Pericardium fibroblast (primary cell): ENCODE data around the gene CASP4. TPM values are rescaled to one million over a fixed set of nuclear protein-coding genes. Genes with fewer than 3 reads are reported as not detected.

Source experiments
- total RNA-seq: library from RNA; depleted of rRNA; stranded (reverse); fragments of >200 nt; gene quantifications from 2 replicates; pipeline ENCODE4 v1.2.3, GENCODE V29; 2015

Gene CASP4
- total RNA-seq: 107 and 126 TPM in 2 replicates

DNA sequence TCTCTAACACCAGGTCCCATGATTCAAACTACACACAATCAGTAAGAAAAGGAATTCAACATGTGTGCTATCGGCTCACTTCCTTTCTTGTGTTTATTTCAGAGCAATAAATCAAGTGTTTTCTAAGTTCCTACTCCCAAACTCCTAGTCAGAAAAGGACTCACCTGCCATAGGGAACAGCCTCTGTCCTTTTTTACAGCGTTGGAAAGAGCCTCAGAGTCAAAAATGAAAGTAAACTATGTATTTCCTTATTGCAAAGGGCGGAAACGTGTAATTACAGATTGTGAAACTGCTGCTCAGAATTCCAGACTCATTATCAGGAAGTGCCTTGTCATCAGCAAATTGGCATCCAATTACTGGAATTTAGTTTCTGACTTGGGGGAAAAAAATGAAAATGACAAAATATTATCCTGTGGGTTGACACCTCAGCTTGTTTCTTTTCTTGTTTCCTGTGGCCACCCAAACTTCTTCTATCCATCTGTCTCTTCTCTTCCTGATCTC lies at the start of gene CASP4:
Gene CASP4, minus strand, starts transcription at position 220 of the 501 bp plus-strand sequence. Its CDS starts 49 bp downstream, at position 171.

DNA sequence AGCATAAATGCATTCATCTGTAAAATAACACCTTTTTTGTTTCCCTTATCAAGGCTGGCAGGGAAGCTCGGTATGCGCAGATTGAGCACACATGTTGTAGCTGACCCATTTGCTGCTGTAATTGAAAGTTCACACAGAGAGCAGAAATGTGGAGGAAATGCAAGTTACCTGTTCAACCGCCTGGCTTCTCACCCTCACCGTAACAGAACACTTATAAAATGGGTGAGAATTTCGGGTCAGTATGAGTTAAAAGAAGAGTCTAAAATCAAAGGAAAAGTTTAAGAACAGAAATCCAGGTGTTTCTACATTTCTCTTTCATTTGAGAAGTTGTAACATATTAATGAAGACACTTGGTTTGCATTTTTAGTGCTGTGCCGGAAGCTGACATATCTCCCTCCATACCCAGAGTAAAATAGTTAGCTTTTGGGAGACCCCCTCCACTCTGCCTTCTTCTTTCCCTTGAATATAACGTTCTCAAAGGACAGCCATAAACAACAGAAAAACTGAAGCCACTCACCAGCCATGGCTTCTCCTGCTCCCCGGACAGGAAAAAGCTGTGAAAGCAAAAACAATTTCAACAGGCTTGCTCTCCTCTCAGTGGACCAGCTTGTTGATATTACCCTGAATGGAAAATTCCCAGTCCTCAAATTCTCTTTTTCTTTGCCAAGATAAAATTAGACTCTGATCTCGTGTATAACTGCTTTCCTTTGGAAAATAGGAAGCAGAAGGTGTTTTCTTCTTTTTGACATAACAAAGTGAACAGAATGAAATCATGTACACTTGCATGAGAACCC lies 70.3 kb downstream of the CASP4 start, which contains the start of gene CASP12:
Gene CASP12, minus strand, starts transcription at position 570 of the 794 bp plus-strand sequence.

Other genes starting within 250 kb of the CASP4 start
- not detected in 2 replicates for gene CASP12, start 70.1 kb downstream of the CASP4 start, total RNA-seq
- gene CASP5, start 54.6 kb upstream of the CASP4 start, total RNA-seq: not detected in 2 replicates
- 4.8 and 13.9 TPM in 2 replicates for gene CASP1, start 66.6 kb upstream of the CASP4 start, total RNA-seq
- gene CARD16, start 76.8 kb upstream of the CASP4 start, total RNA-seq: 2.6 and 7.1 TPM in 2 replicates
- gene CARD18, start 171.2 kb upstream of the CASP4 start, total RNA-seq: not detected in 2 replicates